Stimulated activated CD8-positive, alpha-beta memory T cell treated with anti-CD3 and anti-CD28 coated beads, Interleukin-15, amount 100 ng/mL, for 1 hour (primary cell): ENCODE data around the gene DNAJC10.
"Not testable (repeated sequence)": the region's sequence is repeated elsewhere in the genome, so short reads cannot be mapped to it uniquely, and the experiment has no call there.

Experiments
- DNase-seq: peaks from one replicate; pipeline ENCODE4 v3.0.0-alpha.2; 2020; ENCODE audit warnings: low read depth

DNAJC10 gene

DNA sequence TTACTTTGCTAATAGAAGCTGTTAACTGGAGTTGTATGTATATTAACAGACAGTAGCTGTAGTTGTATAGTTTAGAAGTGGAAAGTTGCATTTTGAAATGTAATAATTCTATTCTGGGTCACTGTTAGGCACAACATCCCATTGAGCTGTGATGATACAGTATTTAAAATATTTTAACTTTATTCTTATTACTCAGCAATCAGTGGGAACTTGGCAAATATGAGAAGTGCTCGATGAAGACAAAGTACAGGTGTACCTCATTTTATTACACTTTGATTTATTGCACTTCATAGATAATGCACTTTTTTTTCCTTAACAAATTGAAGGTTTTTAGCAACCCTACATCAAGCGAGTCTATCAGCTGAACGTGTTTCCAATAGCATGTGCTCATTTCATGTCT is 8.6 kb downstream of the DNAJC10 start:
- DNase-seq: no peak

DNA sequence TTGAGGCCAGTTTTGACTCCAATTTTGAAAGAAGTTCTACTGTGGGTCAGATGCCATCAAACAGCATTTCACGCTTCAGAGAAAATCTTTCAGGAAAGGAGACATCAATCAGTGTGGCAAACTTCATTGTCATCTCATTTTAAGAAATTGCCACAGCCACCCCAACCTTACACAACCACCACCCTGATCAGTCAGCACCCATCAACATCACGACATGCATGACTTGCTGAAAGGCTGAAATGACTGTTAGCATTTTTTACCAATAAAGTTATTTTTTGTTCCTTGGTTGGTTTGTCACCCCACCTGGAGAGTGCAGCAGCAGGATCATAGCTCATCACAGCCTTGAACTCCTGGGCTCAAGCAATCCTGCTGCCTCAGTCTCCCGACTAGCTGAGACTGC is 10.4 kb downstream of the DNAJC10 start:
- DNase-seq: no peak

DNA sequence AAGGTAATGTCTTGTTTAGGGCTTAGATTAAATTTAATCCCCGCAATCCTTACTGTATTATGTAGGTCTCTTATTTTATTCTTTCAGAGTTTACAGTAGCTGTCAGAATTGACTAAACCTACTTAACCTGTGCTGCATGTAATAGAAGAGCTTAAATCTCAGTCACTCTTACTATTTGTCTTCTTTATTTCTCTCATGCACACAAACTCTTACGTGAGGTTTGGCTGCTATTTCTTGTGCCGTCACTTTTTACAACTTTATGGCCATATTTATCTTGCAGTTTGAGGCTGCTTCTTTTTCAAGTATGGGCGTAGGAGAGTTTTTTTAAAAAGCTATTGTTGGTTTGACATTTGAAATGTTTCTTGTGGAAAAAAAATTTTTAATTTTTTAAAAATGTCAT is 12.0 kb downstream of the DNAJC10 start:
- DNase-seq: no peak

GRCh38 chr2:182729710-182730339 is 13.8 kb downstream of the DNAJC10 start:
- DNase-seq: no peak

DNA sequence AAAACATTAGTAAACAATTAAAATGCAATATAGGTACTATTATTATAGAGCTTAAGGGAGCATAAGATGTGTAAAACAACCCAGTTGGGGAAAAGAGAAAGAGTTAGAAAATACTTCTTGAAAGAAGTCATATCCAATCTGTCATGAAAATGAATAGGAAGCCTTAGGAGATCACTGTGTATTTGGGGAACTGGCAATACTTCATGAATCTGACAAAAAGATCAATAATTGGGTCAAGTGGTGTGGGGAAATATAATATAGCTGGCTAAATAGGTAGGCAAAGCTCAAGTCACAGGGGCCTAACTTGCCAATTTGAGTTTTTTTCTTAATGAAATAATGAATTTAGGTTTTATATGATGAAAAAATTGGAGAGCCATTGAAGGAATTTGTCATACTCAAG is 14.4 kb downstream of the DNAJC10 start:
- DNase-seq: no peak

DNA sequence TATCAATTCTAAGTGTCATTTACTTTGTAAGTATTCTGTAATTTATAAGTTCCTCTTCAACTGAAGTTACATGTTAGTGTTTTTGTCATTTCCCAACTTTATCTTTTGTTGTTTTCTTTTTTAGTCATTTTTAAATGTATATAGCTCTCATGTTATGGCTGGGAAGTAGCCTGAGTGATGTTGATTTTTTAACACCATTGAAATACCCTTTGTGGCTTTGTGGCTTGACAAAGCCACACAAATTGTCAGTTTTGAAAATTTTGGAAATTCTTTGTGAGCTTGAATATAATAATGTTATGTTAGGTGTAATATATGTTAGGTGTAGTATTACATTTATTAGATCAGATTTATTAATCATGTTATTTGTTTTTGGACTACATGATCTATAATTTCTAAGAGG is 16.7 kb downstream of the DNAJC10 start:
- no peak for DNase-seq

DNA sequence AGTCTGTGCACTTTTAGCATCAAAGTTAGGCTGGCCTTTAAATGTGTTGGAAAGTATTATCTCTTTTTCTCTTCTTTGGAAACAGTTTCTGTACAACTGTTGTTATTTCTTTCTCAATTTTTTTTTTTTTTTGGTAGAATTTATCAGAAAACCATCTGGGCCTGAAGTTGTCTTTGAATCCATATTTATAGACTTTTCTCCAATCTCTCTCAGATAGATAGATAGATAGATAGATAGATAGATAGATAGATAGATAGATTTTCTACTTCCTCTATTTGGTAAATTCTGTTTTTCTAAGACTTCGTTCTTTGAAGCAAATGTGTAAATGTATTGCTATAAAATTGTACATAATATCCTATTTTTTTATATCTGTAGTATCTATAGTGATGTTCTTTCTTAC is 17.5 kb downstream of the DNAJC10 start:
- DNase-seq: no peak

DNA sequence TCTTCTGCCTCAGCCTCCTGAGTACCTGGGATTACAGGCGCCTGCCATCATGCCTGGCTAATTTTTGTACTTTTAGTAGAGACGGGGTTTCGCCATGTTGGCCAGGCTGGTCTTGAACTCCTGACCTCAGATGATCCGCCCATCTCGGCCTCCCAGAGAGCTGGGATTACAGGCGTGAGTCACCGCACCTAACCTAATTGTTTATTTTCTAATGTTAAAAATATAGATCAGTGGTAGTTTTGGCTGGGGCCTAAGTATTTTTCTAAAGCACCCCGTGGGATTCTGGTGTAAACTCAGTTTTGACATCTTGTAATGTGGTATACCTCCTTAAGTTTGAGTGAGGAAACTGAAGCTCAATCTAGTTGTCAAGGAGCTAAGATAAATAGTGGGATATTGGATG is 20.8 kb downstream of the DNAJC10 start:
- DNase-seq: not testable (repeated sequence)

DNA sequence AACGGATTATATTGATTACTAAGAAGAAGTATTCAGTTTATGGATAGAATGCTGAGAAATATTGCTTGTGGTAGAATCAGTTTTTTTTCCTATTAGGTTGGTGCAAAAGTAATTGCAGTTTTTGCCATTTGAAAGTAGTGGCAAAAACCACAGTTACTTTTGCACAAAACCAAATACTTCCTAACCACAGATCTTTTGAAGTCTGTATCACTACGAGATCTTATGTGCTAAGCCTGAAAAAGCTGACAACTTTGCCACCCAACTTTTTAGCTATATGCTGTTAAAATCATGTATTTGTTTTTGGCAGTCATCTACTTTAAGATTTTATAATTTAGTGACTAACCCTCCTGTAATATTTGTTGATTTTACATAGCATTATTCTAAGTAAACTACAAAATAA is 24.6 kb downstream of the DNAJC10 start:
- DNase-seq: no peak

- DNase-seq: no peak
These were observed 25.6 kb downstream of the DNAJC10 start for GRCh38 chr2:182741620-182742019.

DNA sequence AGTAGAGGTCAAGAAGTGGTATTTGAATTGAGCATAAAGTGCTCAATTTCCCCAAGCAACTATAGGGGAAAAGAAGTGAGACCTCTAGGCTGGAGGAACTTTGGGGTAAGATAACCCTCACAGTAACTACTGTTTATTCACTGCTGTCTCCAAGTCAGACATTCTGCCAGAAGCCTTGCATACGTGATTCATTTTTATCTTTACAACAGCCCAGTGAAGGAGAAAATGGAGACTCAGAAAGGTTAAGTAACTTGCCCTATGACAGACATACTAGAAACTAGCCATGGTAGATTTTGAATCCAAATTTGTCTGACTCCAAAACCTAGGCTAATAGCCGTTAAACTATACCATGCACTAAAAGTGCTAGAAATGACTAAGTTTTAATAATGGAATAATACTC is 28.4 kb downstream of the DNAJC10 start:
- no peak for DNase-seq

- no peak for DNase-seq
These were observed 29.0 kb downstream of the DNAJC10 start for GRCh38 chr2:182745061-182745460.

DNA sequence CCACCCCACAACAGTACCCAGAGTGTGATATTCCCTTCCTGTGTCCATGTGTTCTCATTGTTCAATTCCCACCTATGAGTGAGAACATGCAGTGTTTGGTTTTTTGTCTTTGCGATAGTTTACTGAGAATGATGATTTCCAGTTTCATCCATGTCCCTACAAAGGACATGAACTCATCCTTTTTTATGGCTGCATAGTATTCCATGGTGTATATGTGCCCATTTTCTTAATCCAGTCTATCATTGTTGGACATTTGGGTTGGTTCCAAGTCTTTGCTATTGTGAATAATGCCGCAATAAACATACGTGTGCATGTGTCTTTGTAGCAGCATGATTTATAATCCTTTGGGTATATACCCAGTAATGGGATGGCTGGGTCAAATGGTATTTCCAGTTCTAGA is 29.8 kb downstream of the DNAJC10 start:
- not testable (repeated sequence) for DNase-seq

DNA sequence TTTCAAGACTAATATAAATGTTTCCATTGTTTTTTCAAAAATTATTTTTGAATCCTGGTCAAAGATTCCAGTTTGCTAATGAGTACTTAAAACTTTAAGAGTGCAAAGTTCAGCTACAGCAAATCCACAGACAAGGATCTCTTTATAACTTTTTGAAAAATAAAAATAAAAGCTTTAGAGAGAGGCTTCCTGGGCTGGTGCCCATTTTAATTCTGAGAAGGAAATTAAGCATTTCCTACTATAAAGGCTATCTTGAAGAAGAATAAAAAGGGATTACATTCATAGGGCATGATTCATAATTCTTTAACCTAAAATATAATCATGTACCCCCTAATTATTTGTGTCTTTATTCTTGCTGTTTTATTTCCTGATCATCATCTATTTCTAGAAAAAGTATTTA is 38.2 kb downstream of the DNAJC10 start:
- DNase-seq: no peak

- DNase-seq: no peak
These were observed 42.3 kb downstream of the DNAJC10 start for GRCh38 chr2:182758379-182758778.

- DNase-seq: no peak
These were observed 45.8 kb downstream of the DNAJC10 start for GRCh38 chr2:182761903-182762302.

DNA sequence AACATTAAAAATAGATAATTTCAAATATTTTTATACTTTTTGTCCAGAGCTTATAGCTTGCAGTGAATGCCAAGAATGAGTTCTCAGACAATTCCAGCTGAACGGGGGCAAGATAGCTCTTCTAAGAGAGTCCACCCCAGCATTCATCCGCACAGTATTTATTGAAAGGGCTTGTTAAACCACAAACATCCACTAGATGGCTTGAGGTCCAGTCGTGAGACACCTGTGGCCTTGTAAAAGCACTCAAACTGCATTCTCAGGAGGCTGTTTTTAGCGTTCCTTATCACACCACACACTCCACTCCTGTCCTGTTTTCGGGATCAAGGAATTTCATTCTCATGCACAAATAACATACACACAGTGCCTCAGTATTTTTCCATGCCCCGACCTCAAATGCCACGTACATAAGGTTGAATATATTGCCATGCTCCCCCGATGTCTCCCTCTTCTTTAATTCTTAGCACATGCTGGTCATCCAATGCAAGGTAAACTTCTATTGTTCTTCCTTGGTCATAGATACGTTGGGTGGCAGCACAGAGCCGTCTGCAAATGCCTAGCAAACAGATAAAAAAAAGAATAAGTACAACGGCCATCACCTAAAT is 47.4 kb downstream of the DNAJC10 start:
- no peak for DNase-seq

- DNase-seq: no peak
These were observed 50.6 kb downstream of the DNAJC10 start for GRCh38 chr2:182766626-182767025.

DNA sequence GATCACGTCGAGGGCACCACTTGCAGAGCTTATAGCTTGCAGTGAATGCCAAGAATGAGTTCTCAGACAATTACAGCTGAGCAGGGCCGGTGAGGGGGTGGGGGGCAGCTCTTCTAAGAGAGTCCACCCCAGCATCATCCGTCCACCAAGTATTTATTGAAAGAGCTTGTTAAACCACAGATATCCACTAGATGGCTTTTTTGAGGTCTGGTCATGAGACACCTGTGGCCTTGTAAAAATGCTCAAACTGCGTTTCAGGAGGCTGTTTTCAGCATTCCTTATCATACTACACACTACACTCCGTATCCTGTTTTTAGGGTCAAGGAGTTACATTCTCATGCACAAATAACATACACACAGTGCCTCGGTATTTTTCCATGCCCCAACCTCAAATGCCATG is 51.5 kb downstream of the DNAJC10 start:
- no peak for DNase-seq

GRCh38 chr2:182768950-182769349 is 52.9 kb downstream of the DNAJC10 start:
- not testable (repeated sequence) for DNase-seq

DNA sequence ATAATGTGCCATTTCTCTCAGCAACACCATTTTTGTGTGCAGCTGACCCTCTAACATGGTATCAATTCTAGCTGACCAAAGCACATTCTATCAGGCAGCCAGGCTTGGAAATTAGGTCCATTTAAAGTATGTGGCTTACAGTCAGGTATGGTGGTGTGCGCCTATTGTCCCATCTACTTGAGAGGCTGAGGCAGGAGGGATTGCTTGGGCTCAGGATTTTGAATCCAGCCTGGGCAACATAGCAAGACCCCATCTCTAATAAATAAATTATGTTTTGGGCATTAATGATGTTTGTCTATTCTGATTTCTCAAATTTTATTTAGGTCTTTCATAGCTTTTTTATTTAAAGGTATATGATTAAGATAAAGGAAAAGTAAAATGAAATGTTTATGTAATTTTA is 63.3 kb downstream of the DNAJC10 start:
- no peak for DNase-seq

DNA sequence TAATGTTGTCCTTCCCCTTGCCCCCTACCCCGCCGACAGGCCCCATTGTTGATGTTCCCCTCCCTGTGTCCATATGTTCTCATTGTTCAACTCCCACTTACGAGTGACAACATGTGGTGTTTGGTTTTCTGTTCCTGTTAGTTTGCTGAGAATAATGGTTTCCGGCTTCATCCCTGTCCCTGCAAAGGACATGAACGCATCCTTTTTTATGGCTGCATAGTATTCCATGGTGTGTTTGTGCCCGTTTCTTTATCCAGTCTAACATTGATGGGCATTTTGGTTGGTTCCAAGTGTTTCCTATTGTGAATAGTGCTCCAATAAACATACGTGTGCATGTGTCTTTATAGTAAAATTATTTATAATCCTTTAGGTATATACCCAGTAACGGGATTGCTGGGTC is 65.0 kb downstream of the DNAJC10 start:
- not testable (repeated sequence) for DNase-seq

GRCh38 chr2:182782686-182783085 is 66.6 kb downstream of the DNAJC10 start:
- DNase-seq: not testable (repeated sequence)

- DNase-seq: no peak
These were observed 68.1 kb downstream of the DNAJC10 start for GRCh38 chr2:182784058-182784706.
